OCI-LY1 (cell line): Measurements from ENCODE around the gene TXNDC2.

Experiments
- H2AFZ ChIP-seq: fragments of 200-600 bp; sonication (generic), shearing (Covaris generic); 2 replicates; pipeline ENCODE4 v1.6.0; 2014; ENCODE audit warnings: antibody characterized with exemption, mild to moderate bottlenecking, low read length
- H3F3A ChIP-seq: fragments of 200-600 bp; sonication (generic), shearing (Covaris generic); 2 replicates; pipeline ENCODE4 v1.6.0; 2014; ENCODE audit warnings: mild to moderate bottlenecking, antibody characterized with exemption, low read length, moderate library complexity; ENCODE audit not compliant: insufficient read depth
- H3K27ac ChIP-seq: fragments of 200-600 bp; sonication (generic); 2 replicates; pipeline ENCODE4 v1.5.1; 2014; ENCODE audit warnings: low read length, mixed run types, mild to moderate bottlenecking, low read depth; ENCODE audit not compliant: poor library complexity, severe bottlenecking
- H3K27me3 ChIP-seq: fragments of 200-600 bp; sonication (generic); 2 replicates; pipeline ENCODE4 v1.6.0; 2014; ENCODE audit warnings: antibody characterized with exemption, mild to moderate bottlenecking, low read length, moderate library complexity; ENCODE audit not compliant: insufficient read depth
- H3K36me3 ChIP-seq: fragments of 200-600 bp; sonication (generic); 2 replicates; pipeline ENCODE4 v1.6.1; 2014; ENCODE audit warnings: mild to moderate bottlenecking, antibody characterized with exemption, low read length, moderate library complexity, mixed read lengths; ENCODE audit not compliant: insufficient read depth
- H3K4me1 ChIP-seq: fragments of 200-600 bp; sonication (generic); 2 replicates; pipeline ENCODE4 v1.5.1; 2014; ENCODE audit warnings: mild to moderate bottlenecking, low read length, moderate library complexity; ENCODE audit not compliant: insufficient read depth, severe bottlenecking
- H3K4me2 ChIP-seq: fragments of 200-600 bp; sonication (generic), shearing (Covaris generic); 2 replicates; pipeline ENCODE4 v1.6.1; 2014; ENCODE audit warnings: low read length
- H3K4me3 ChIP-seq: fragments of 200-600 bp; sonication (generic); 2 replicates; pipeline ENCODE4 v1.5.1; 2014; ENCODE audit warnings: low read length, low read depth, mild to moderate bottlenecking, mixed read lengths; ENCODE audit not compliant: poor library complexity, severe bottlenecking
- H3K79me2 ChIP-seq: fragments of 200-600 bp; shearing (Covaris generic); 2 replicates; pipeline ENCODE4 v1.6.1; 2016; ENCODE audit warnings: mixed run types, low read length, mixed read lengths; ENCODE audit not compliant: insufficient read depth
- H3K9ac ChIP-seq: fragments of 200-600 bp; sonication (generic), shearing (Covaris generic); 2 replicates; pipeline ENCODE4 v1.6.1; 2014; ENCODE audit warnings: mild to moderate bottlenecking, low read length, mixed read lengths
- H3K9me2 ChIP-seq: fragments of 200-600 bp; sonication (generic), shearing (Covaris generic); 2 replicates; pipeline ENCODE4 v1.6.1; 2014; ENCODE audit warnings: low read depth, mild to moderate bottlenecking, low read length, mixed read lengths
- H3K9me3 ChIP-seq: fragments of 200-600 bp; shearing (Covaris generic); 2 replicates; pipeline ENCODE4 v1.6.1; 2014; ENCODE audit warnings: low read length, mixed read lengths
- H4K20me1 ChIP-seq: fragments of 200-600 bp; sonication (generic), shearing (Covaris generic); 2 replicates; pipeline ENCODE4 v1.6.0; 2016; ENCODE audit warnings: mild to moderate bottlenecking, low read length; ENCODE audit not compliant: insufficient read depth
- CTCF ChIP-seq: fragments of 200-600 bp; sonication (generic), shearing (Covaris generic); IDR thresholded peaks from 2 replicates; pipeline ENCODE4 v1.5.1; 2017; ENCODE audit warnings: mild to moderate bottlenecking, antibody characterized with exemption, low read length, moderate library complexity, mixed read lengths
- EZH2 ChIP-seq: fragments of 200-600 bp; sonication (generic), shearing (Covaris generic); IDR thresholded peaks from 2 replicates; pipeline ENCODE4 v1.8.0; 2017; ENCODE audit warnings: borderline replicate concordance, mixed run types, mild to moderate bottlenecking, antibody characterized with exemption, low read length, moderate library complexity, mixed read lengths

Gene TXNDC2

GRCh38 chr18:9876867-9877654 lies 8.7 kb upstream of the TXNDC2 start:
- Histone ChIP-seq H2AFZ (no peak overlapping the region), H3K4me1 (no peaks in the 10 kb centered on the region), H3K9me2 (no peaks in the 10 kb centered on the region), H3K9me3 (no peaks in the 10 kb centered on the region), H3K27me3 (no peaks in the 10 kb centered on the region), H3F3A (no peaks in the 10 kb centered on the region), H3K79me2 (no peaks in the 10 kb centered on the region), H3K4me2 (no peak overlapping the region), H3K9ac (no peak overlapping the region), H4K20me1 (no peaks in the 10 kb centered on the region), H3K36me3 (no peaks in the 10 kb centered on the region), H3K4me3 (no peak overlapping the region), H3K27ac (no peak overlapping the region)
- no peak for TF ChIP-seq CTCF
- TF ChIP-seq EZH2 = no peak

GRCh38 chr18:9877655-9878014 lies 8.1 kb upstream of the TXNDC2 start:
- no peaks in the 10 kb centered on the region for H3F3A ChIP-seq
- no peak overlapping the region for H2AFZ ChIP-seq
- H3K9me2 ChIP-seq = no peaks in the 10 kb centered on the region
- no peak overlapping the region for H3K4me3 ChIP-seq
- no peaks in the 10 kb centered on the region for H3K4me1 ChIP-seq
- no peaks in the 10 kb centered on the region for H4K20me1 ChIP-seq
- H3K36me3 ChIP-seq = no peaks in the 10 kb centered on the region
- H3K27ac ChIP-seq = no peak overlapping the region
- no peak overlapping the region for H3K9ac ChIP-seq
- TF ChIP-seq EZH2 (no peak), CTCF (no peak)
- no peaks in the 10 kb centered on the region for H3K27me3 ChIP-seq
- no peaks in the 10 kb centered on the region for H3K9me3 ChIP-seq
- H3K4me2 ChIP-seq = no peak overlapping the region
- H3K79me2 ChIP-seq = no peaks in the 10 kb centered on the region

GRCh38 chr18:9878095-9878494 lies 7.7 kb upstream of the TXNDC2 start:
- no peaks in the 10 kb centered on the region for H3K27me3 ChIP-seq
- H3K36me3 ChIP-seq = no peaks in the 10 kb centered on the region
- no peak overlapping the region for H2AFZ ChIP-seq
- no peaks in the 10 kb centered on the region for H3K79me2 ChIP-seq
- H3K4me1 ChIP-seq = no peaks in the 10 kb centered on the region
- no peaks in the 10 kb centered on the region for H3K9me3 ChIP-seq
- no peak overlapping the region for H3K27ac ChIP-seq
- no peak overlapping the region for H3K9ac ChIP-seq
- H3K4me2 ChIP-seq = no peak overlapping the region
- no peaks in the 10 kb centered on the region for H4K20me1 ChIP-seq
- no peak overlapping the region for H3K4me3 ChIP-seq
- no peaks in the 10 kb centered on the region for H3F3A ChIP-seq
- TF ChIP-seq EZH2 (no peak), CTCF (no peak)
- H3K9me2 ChIP-seq = no peaks in the 10 kb centered on the region
